Measurements from ENCODE around the gene KLHL2.

DNA sequence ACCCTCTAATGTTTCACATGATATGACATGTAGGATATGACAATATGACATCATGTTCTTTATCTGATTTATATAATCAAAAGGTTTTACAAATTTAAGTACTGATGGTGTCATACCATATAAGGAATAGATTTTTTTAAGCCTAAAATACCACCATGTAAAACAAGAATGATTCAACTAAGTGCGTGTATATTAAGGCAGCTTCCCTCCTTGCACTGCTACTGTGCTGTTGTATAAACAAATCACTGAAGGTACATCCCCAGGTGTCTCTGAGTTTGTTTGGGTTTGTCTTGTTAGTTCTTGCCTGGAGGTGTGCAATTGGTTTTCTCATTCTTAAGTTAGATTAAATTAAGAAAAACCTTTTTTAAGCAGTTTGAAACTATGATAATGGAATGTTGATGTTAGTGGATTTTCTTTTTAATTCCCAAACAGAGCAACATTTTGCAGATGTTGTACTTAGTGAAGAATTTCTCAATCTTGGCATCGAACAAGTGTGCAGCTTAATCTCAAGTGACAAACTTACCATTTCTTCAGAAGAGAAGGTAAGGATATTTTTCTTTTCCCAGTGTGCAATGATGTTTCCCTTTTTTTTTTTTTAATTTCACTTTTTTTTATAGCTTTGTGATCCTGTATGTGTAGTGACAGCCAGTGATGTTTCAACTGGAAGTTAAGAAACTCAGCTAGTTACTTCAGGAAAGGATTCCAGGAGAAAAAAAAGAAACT is 86.7 kb downstream of the KLHL2 start:
- TF ChIP-seq L3MBTL2 (conservative IDR thresholded peaks at IDR 0.05) (no peak), SP1 (IDR thresholded peaks at IDR 0.05) (no peak), FOXM1 (IDR thresholded peaks at IDR 0.05; ENCODE audit: borderline replicate concordance) (no peak), TARDBP (IDR thresholded peaks at IDR 0.05) (no peak), FOXK2 (IDR thresholded peaks at IDR 0.05) (no peak), FOXA1 (IDR thresholded peaks at IDR 0.05) (no peak), ELF4 (IDR thresholded peaks at IDR 0.05) (no peak), HDGF (IDR thresholded peaks at IDR 0.05; ENCODE audit: borderline replicate concordance) (no peak), CTBP1 (IDR thresholded peaks at IDR 0.05; ENCODE audit: borderline replicate concordance) (no peak), SUZ12 (IDR thresholded peaks at IDR 0.05) (no peak)

All from HEK293T (cell line).